Choroid plexus epithelial cell (primary cell): ENCODE data around the gene PARD3B.

Source experiments
- DNase-seq: peaks from one replicate; pipeline ENCODE4 v3.0.0-alpha.2; 2010; ENCODE audit warnings: low read depth
- H3K4me3 ChIP-seq: 2 replicates; pipeline ENCODE4 v1.5.1; 2011; ENCODE audit warnings: low read depth, mild to moderate bottlenecking, control low read depth, low read length, moderate library complexity
- CTCF ChIP-seq: conservative IDR thresholded peaks from 2 replicates; pipeline ENCODE4 v1.5.1; 2011; ENCODE audit warnings: low read depth, mild to moderate bottlenecking, control low read depth, inconsistent platforms, low read length, moderate library complexity

The PARD3B gene, protein sequence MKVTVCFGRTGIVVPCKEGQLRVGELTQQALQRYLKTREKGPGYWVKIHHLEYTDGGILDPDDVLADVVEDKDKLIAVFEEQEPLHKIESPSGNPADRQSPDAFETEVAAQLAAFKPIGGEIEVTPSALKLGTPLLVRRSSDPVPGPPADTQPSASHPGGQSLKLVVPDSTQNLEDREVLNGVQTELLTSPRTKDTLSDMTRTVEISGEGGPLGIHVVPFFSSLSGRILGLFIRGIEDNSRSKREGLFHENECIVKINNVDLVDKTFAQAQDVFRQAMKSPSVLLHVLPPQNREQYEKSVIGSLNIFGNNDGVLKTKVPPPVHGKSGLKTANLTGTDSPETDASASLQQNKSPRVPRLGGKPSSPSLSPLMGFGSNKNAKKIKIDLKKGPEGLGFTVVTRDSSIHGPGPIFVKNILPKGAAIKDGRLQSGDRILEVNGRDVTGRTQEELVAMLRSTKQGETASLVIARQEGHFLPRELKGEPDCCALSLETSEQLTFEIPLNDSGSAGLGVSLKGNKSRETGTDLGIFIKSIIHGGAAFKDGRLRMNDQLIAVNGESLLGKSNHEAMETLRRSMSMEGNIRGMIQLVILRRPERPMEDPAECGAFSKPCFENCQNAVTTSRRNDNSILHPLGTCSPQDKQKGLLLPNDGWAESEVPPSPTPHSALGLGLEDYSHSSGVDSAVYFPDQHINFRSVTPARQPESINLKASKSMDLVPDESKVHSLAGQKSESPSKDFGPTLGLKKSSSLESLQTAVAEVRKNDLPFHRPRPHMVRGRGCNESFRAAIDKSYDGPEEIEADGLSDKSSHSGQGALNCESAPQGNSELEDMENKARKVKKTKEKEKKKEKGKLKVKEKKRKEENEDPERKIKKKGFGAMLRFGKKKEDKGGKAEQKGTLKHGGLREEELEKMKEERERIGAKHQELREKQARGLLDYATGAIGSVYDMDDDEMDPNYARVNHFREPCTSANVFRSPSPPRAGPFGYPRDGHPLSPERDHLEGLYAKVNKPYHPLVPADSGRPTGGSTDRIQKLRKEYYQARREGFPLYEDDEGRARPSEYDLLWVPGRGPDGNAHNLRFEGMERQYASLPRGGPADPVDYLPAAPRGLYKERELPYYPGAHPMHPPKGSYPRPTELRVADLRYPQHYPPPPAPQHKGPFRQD (N-terminal part only)

GRCh38 chr2:204544961-204545860, at the start of gene PARD3B:
Gene PARD3B, plus strand, starts transcription at chr2:204545475. Its CDS starts 525 bp downstream, at chr2:204546000.
- TF ChIP-seq CTCF = no peak
- peak within 1 kb of the TSS; percentile 67 for H3K4me3 ChIP-seq
- DNase-seq = peak; percentile 59

DNA sequence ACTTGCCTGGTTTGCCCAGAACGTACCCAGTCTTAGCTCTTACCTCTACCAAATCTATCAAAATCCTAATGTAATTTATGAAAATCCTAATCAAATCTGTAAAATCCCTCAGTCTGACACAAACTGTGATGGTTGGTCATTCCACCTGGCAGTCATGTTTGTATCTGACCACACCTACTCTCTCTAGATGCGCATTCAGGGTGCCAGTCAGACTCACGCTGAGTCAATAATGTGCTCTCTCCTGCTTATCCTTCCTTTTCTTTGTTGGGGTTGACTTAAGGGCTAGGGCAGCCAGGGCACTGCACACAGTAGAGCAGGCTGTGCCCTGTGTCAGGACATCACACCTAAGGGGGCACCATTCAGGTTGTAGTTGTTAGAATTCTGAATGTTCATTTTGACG, 48.5 kb upstream of the PARD3B start:
- no peak for TF ChIP-seq CTCF
- no peak overlapping the region for H3K4me3 ChIP-seq
- no peak for DNase-seq

DNA sequence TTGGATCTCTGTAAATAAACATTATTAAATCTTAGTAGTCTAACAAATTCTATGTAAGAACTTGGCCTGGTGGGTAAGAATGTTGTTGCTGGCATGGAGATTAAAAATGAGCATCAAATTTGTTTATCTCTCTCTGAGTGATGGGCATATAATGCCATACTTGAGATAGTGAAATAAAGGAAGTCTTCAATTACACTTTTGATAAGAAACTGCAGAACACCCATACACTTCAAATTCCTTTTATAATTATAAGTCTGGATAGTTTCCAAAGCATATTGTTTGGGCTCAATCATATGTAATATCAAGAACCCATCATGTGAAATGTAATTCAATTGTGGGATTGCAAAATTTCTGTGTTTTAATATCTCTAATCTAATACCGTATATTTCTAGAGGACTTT, 47.4 kb upstream of the PARD3B start:
- H3K4me3 ChIP-seq = no peak overlapping the region
- no peak for DNase-seq
- no peak for TF ChIP-seq CTCF

DNA sequence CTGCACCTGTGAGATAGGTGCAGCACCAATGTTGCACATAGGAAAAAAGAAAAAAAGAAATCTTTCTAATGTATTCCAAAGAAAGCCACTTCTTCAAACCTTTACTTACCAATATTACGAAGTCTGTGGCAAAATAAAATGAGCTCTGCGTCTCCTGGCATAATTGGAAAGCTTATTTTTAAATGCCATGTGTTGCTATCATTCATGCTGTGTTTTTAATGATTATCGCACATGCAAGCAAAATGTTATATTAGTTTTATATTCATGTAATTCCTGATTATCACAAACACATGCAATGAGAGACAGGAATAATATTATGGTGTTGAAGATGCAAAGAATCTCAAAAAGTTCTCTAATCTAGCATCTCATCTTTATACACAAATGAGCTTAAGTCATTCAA, 47.0 kb upstream of the PARD3B start:
- DNase-seq = no peak
- H3K4me3 ChIP-seq = no peak overlapping the region
- no peak for TF ChIP-seq CTCF

DNA sequence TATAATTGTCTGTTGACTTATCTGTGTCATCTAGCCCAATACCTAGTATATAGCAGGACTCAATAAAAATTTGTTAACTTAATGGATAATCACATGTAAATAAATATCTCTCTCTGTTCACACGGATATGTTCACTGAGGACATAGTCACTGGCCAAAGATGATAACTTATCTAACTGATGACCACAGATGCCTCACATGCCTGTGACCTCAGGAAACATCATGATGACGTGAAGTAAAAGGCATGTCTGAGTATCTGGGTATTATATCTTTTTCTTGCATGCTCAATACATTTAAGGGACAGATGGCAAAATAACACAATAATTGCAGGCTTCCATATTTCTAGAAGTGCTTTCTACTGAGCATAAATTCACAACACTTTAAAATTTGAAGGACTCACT, 41.4 kb upstream of the PARD3B start:
- no peak for DNase-seq
- no peak overlapping the region for H3K4me3 ChIP-seq
- no peak for TF ChIP-seq CTCF

DNA sequence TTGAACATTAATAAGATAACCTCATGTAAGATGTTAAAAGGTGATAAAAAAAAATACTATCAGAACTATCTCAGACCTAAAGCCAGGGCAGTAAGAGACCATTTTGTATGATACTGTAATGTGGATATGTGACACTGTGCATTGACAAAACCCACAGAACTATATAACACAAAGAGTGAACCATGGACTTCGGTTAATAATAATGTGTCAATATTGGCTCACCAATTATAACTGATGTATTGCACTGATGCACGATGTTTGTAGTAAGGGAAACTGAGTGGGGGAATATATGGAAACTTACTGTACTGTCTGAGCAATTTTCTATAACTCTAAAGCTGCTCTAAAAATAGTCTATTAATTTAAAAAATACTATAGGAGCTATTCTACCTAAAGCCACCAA, 40.7 kb upstream of the PARD3B start:
- DNase-seq = no peak
- TF ChIP-seq CTCF = no peak
- no peak overlapping the region for H3K4me3 ChIP-seq
